ENCODE measurements around the gene MRPL4. TPM values are rescaled to one million over a fixed set of nuclear protein-coding genes. Genes with fewer than 3 reads are reported as not detected.

The MRPL4 gene
- total and polyA plus RNA-seq, 2 of the 13 experiments (the other 11 are each of a cell fraction or from before 2014, with no cell fraction given): 40.6 to 42.5 TPM

DNA sequence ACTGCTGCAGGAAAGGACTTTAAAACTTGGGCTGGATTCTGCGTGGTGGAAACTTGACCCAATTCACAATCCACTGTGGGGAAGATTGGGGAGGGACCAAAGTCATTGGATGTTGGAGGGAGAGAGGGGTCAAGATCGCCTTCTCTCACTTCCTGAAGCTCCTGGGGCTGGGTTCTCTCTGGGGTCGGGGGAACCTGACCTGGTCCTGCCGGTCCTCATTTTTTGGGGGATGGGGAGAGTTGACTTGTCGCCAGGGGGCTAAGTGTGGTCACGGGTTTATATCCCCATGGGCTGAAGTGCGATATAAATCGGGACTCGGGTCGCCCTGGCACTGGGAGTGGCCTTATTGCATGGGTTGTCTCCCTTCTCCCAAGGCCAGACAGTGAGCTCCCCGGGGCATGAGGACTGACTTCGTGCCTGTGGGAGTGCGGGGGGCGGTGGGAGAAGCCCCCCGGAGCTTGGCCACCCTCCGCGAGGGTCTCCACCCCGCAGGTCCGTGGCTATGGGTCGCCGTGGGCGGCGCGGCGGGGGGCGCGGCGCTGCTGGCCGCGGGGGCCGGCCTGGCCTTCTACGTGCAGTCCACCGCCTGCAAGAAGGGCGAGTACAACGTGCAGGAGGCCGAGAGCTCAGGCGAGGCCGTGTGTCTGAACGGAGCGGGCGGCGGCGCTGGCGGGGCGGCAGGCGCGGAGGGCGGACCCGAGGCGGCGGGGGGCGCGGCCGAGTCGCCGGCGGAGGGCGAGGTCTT, 44.0 kb downstream of the MRPL4 start (continued):
- TF ChIP-seq, protein P1, sequence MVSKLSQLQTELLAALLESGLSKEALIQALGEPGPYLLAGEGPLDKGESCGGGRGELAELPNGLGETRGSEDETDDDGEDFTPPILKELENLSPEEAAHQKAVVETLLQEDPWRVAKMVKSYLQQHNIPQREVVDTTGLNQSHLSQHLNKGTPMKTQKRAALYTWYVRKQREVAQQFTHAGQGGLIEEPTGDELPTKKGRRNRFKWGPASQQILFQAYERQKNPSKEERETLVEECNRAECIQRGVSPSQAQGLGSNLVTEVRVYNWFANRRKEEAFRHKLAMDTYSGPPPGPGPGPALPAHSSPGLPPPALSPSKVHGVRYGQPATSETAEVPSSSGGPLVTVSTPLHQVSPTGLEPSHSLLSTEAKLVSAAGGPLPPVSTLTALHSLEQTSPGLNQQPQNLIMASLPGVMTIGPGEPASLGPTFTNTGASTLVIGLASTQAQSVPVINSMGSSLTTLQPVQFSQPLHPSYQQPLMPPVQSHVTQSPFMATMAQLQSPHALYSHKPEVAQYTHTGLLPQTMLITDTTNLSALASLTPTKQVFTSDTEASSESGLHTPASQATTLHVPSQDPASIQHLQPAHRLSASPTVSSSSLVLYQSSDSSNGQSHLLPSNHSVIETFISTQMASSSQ (IDR thresholded peaks at IDR 0.05; ENCODE audit: low read depth): no peak
- TF ChIP-seq, protein P1 (CRISPR knock-in tag; IDR thresholded peaks at IDR 0.05; ENCODE audit: borderline replicate concordance): no peak
- TF ChIP-seq TMF1 (CRISPR knock-in tag; IDR thresholded peaks at IDR 0.05; ENCODE audit: low read depth) (peak; percentile 46; the same call in 1 of the 2 replicates), ZNF614 (CRISPR knock-in tag; IDR thresholded peaks at IDR 0.05; ENCODE audit: borderline replicate concordance) (no peak), RARA (CRISPR knock-in tag; IDR thresholded peaks at IDR 0.05) (0 out of 2 replicates have a peak, but pooled peaks have one; percentile 4), ZNF713 (CRISPR knock-in tag; IDR thresholded peaks at IDR 0.05) (no peak), FOXJ3 (CRISPR knock-in tag; IDR thresholded peaks at IDR 0.05; ENCODE audit: borderline replicate concordance) (no peak), MYC (CRISPR knock-in tag; IDR thresholded peaks at IDR 0.05; ENCODE audit: borderline replicate concordance) (no peak), ZSCAN29 (CRISPR knock-in tag; conservative IDR thresholded peaks at IDR 0.05) (no peak), ZNF232 (CRISPR knock-in tag; IDR thresholded peaks at IDR 0.05; ENCODE audit: borderline replicate concordance) (0 out of 2 replicates have a peak, but pooled peaks have one; percentile 41), ZNF747 (CRISPR knock-in tag; IDR thresholded peaks at IDR 0.05; ENCODE audit: borderline replicate concordance) (no peak), FOXK1 (CRISPR knock-in tag; IDR thresholded peaks at IDR 0.05; ENCODE audit: borderline replicate concordance, low read depth) (no peak), ZBTB7B (CRISPR knock-in tag; IDR thresholded peaks at IDR 0.05) (no peak), ZNF776 (CRISPR knock-in tag; IDR thresholded peaks at IDR 0.05) (peak; percentile 83; the same call in 1 of the 2 replicates), ZNF441 (CRISPR knock-in tag; IDR thresholded peaks at IDR 0.05; ENCODE audit: borderline replicate concordance) (peak; percentile 84; the same call in 1 of the 2 replicates), CBX5 (CRISPR knock-in tag; IDR thresholded peaks at IDR 0.05; ENCODE audit: borderline replicate concordance) (no peak), DNMT1 (CRISPR knock-in tag; IDR thresholded peaks at IDR 0.05) (0 out of 2 replicates have a peak, but pooled peaks have one; percentile 37), RNF2 (conservative IDR thresholded peaks at IDR 0.05; ENCODE audit: low read depth) (peak; percentile 90), MAFF (IDR thresholded peaks at IDR 0.05; ENCODE audit: low read depth, low read length) (no peak)
- TF ChIP-seq, protein P2, sequence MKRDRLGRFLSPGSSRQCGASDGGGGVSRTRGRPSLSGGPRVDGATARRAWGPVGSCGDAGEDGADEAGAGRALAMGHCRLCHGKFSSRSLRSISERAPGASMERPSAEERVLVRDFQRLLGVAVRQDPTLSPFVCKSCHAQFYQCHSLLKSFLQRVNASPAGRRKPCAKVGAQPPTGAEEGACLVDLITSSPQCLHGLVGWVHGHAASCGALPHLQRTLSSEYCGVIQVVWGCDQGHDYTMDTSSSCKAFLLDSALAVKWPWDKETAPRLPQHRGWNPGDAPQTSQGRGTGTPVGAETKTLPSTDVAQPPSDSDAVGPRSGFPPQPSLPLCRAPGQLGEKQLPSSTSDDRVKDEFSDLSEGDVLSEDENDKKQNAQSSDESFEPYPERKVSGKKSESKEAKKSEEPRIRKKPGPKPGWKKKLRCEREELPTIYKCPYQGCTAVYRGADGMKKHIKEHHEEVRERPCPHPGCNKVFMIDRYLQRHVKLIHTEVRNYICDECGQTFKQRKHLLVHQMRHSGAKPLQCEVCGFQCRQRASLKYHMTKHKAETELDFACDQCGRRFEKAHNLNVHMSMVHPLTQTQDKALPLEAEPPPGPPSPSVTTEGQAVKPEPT (CRISPR knock-in tag; IDR thresholded peaks at IDR 0.05; ENCODE audit: low read depth): peak; percentile 75; the same call in 1 of the 2 replicates
- TF ChIP-seq, protein P3, sequence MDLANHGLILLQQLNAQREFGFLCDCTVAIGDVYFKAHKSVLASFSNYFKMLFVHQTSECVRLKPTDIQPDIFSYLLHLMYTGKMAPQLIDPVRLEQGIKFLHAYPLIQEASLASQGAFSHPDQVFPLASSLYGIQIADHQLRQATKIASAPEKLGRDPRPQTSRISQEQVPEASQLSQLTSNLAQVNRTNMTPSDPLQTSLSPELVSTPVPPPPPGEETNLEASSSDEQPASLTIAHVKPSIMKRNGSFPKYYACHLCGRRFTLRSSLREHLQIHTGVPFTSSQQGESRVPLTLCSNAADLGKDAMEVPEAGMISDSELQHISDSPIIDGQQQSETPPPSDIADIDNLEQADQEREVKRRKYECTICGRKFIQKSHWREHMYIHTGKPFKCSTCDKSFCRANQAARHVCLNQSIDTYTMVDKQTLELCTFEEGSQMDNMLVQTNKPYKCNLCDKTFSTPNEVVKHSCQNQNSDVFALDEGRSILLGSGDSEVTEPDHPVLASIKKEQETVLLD (CRISPR knock-in tag; IDR thresholded peaks at IDR 0.05; ENCODE audit: low read depth): peak; percentile 77
- TF ChIP-seq, protein P4, sequence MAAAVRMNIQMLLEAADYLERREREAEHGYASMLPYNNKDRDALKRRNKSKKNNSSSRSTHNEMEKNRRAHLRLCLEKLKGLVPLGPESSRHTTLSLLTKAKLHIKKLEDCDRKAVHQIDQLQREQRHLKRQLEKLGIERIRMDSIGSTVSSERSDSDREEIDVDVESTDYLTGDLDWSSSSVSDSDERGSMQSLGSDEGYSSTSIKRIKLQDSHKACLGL (CRISPR knock-in tag; IDR thresholded peaks at IDR 0.05): 0 out of 2 replicates have a peak, but pooled peaks have one; percentile 53

Measured in HepG2 (cell line).